Measurements from ENCODE around the gene ASB5.

The ASB5 gene

DNA sequence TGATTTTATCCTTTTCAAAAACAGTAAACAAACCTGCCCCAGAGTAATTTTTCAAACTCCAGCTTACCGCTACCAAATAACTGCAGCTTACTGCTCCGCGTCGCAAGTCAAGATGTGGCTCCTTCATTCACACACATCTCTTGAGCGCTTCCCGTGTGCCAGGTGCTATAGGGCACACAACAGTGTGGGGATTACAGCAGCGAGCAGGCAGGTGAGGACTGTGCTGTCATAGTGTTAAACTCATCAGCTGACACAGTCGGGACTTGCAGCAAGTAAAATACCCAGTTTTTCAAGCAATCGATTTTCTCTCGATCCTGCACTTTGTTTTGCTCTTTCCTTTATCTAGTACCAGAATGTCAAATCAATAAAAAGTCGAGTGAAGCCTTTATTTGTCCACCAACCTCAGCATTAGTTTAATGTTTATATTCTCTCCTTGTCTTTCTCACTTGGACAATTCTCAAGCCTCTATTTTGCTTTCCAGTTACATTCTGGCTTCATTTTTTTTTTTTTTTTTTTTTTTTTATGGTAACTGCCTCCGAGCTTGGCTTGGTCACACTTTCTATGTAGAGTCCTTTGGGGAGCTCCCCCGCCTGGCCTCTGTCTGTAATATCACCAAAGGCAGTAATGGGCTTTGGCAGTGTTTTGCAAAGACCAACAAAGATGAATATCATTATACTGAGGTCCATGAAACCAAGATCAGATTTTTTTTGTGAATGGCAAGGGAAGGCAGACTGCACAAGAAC lies 8.3 kb upstream of the ASB5 start:
- peak; percentile 23 for DNase-seq

DNA sequence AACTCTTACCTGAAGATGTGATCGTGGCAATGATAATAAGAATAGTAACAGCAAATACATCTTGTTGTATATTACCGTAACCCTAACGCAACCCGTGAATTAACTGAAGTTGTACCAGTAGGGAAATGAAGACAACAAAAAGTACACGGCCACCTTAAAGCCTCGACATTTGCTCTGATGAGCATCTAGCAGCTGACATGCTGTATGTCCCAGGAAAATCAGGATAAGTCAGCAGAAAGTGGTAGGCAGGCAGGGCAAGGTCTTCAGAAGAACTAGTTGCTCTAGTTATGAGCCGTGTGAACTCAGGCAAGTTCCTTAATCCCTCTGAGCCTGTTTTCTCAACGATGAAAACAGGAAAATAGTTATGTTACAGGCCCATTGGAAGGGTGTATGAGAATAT lies 7.7 kb upstream of the ASB5 start:
- no peak for DNase-seq

- DNase-seq: no peak
These were observed 5.4 kb upstream of the ASB5 start for GRCh38 chr4:176274441-176274840.

- DNase-seq: no peak
These were observed 4.7 kb upstream of the ASB5 start for GRCh38 chr4:176273736-176274135.

DNA sequence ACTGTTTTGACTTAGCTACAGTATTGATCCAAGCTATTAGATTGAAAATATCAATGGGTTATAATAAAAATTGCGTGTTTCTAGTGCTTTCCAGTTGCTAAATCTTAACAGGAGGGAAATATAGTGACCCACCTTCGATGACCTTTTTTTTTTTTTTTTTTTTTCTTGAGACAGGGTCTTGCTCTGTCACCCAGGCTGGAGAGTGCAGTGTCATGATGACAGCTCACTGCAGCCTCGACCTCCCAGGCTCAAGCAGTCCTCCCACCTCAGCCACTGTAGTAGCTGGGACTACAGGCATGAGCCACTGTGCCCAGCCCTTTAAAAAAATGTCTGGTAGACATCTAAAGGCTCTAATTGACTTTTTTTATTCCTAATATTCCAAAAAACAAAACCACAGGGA lies 3.8 kb upstream of the ASB5 start:
- DNase-seq: no peak

- no peak for DNase-seq
These were observed 2.7 kb upstream of the ASB5 start for GRCh38 chr4:176271749-176272148.

DNA sequence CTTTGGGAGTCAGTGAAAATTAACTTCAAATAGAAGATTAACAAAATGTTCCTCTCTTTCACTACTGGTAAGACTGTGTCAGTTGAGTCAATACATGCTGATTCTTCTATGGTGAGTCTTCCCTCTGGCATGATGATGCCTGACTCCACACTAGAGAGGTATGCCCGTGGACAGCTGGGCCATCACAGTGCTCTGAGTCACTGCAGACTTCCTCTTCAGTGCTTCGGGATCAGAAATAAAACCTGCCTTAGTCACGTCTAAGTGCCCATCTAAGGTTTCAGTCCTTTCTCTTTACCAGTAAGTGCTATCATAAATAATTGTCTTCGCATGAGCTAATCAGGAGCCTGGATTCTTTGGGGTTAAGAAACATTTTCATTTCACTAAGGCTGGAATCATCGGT lies 1.6 kb upstream of the ASB5 start:
- no peak for DNase-seq

DNA sequence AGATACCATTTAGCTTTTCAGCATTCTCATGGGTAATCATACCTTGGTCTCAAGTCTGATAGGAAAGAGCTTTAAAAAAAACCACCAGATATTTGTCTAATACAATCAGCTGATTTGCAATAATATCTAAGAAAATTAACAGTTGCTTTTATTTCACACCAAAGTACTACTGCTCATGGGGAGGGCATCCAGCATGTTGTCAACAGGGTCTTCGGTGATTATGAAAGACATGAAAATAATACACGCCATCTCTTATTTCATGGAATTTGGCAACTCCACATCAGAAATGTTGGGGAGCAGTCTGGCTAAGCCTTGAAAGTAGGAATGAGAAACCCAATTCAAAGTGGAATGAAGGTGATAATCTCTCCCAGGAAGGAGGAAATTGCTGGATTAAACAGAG lies 3.0 kb downstream of the ASB5 start:
- DNase-seq: no peak

GRCh38 chr4:176262243-176262642 lies 6.8 kb downstream of the ASB5 start:
- no peak for DNase-seq

DNA sequence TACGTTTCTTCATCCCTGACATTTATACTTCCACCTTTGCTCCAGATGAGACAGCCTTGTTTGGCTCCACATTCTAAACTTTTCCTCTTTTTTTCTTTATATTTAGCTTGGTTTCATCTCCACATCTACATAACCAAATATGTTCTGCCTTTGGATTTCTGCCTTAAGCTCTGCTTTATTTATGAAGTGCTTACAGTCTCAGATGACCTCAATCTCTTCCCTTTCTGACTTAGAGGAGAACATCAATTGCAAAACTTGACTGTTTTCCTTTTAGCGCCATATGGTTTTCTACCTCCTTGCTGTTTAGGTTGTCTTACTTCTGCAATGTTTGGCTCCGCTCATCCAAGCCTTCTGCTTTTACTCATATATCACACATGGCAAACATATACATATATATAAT lies 7.5 kb downstream of the ASB5 start:
- DNase-seq: no peak

DNA sequence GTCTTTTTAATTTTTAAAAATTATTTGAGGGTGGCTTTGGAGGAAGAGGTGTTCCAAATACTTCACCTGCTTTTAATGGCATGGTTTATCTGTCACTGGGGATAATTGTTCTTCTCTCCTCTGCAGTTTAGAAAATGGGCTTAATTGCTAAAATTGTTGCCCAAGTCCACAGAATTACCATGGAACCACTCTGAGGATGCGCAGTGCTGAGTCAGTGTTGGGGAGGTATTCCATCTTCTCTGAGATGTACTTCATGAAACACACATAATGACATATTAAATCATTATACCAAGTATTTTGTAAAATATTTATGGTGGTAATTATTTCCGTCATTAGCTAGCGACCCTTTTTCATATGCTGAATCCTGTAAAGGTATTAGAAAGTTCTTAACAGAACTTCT lies 8.0 kb downstream of the ASB5 start:
- no peak for DNase-seq

- no peak for DNase-seq
These were observed 9.5 kb downstream of the ASB5 start for GRCh38 chr4:176259330-176260090.

- DNase-seq: no peak
These were observed 10.9 kb downstream of the ASB5 start for GRCh38 chr4:176258135-176258534.

DNA sequence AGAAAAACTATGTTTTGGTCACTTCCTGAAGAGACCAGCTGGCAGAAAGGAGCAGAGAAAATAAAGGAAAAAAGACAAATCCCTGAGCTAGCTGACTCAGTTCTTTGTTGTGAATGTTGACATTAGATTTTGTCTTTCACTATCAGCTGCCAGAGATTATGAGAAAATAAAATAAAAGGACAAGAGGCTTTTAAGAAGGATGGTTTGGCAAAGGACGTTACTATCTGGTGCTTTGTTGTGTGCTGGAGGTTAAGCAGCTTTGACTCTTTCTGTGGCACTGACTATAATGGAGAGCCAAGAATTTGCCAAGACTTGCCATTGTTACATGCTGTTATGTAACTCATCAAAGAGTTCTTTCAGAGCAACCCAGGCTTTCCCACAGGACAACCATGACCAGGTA lies 12.1 kb downstream of the ASB5 start:
- DNase-seq: no peak

DNA sequence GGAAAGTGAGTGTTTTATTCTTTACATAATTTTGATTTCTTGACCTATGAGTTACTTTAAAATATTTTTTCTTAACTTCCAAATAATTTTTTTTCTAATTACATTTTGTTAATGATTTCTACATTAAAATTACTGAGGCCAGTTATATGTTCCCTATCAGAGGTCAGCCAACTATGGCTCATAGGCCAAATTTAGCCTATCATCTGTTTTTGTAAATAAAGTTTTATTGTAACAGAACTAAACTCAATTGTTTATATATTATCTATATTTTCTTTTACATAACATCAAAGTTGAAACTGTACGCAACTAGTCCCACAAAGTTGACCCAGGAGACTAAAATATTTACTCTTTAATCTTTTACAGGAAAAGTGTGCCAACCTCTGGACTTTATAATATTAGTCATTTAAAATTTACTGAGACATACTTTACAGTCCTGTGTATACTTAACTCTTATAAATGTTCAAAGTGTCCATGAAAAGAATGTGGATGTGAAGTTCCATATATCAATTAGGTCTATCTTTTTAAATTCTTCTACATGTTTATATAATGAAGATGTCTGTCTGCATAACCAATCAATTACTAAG lies 26.2 kb downstream of the ASB5 start:
- no peak for DNase-seq

GRCh38 chr4:176241703-176242102 lies 27.3 kb downstream of the ASB5 start:
- DNase-seq: no peak

DNA sequence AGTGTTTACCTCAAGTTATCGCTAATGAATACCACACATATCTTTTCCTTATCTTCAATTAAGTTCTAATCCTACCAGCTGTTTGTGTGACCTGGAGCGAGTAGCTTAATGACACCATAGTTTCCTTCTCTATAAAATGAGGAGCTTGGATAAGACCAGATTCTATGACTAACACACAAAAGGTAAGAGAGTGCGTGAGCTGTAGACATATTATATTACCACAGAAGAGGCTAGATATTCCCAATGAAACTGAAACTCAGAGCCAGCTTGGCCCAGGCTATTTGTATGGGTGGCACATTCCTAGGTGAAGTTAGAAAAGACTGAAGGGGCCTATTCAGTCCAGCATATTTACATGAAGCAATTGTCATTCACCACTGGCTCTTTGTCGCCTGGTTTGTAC lies 30.2 kb downstream of the ASB5 start:
- no peak for DNase-seq

GRCh38 chr4:176238157-176238610 lies 30.8 kb downstream of the ASB5 start:
- no peak for DNase-seq

GRCh38 chr4:176236946-176237345 lies 32.1 kb downstream of the ASB5 start:
- DNase-seq: no peak

DNA sequence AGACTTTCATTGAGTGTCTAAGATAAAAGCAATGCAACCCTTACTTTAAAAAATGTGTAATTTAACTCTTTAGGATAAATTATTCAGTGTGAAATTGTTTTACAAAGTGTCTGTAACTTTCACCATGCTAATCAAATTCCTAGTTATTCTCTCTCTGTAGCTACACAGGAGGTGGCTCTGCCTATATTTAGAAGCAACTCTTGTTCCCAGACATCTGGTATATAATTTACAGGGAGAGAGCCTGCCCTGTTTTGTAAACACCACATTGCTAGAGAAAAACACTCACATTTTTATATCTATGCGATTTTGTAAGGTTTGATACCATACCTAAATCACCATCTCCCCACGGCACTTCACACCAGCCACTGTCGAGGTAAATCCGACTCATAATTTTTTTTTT lies 38.2 kb downstream of the ASB5 start:
- DNase-seq: no peak

- DNase-seq: no peak
These were observed 39.4 kb downstream of the ASB5 start for GRCh38 chr4:176229645-176230044.

- DNase-seq: no peak
These were observed 42.3 kb downstream of the ASB5 start for GRCh38 chr4:176226736-176227135.

GRCh38 chr4:176223561-176223960 lies 45.5 kb downstream of the ASB5 start:
- no peak for DNase-seq

DNA sequence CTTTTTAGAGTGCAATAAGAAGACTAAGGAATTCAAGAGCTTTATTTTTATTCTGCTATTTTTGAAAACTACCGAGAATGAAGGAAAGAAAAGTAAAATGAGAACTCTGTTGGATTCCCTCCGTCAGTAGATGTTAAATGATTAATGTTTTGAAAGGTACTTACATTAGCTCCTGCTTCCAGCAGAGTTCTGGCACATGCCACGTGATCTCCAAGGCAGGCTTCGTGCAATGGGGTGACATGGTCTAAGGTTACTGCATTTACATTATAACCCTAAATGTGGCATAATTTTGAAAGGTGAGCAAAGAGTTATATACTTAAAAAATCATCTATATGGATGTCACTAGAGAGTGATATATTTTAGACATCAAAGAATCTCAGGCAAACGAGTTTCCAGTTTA lies 46.9 kb downstream of the ASB5 start:
- DNase-seq: no peak

All from stimulated activated CD4-positive, alpha-beta T cell treated with anti-CD3 and anti-CD28 coated beads, Interleukin-12 subunit alpha, Interleukin-12 subunit beta, amount 100 ng/mL, for 4 hours (primary cell).